PC-3 (cell line): Measurements from ENCODE around the gene S100A16.

Experiments
- EZH2phosphoT487 ChIP-seq: fragments of 300-600 bp; sonication (generic); IDR thresholded peaks from 2 replicates; pipeline ENCODE4 v1.6.1; 2018; ENCODE audit warnings: mild to moderate bottlenecking, antibody characterized with exemption, low read length, borderline replicate concordance
- TF ChIP-seq, protein P1 (sequence below): fragments of 300-600 bp; sonication (generic); conservative IDR thresholded peaks from 2 replicates; pipeline ENCODE4 v1.5.1; 2017; ENCODE audit warnings: antibody characterized with exemption, low read depth, mild to moderate bottlenecking, low read length

DNA sequence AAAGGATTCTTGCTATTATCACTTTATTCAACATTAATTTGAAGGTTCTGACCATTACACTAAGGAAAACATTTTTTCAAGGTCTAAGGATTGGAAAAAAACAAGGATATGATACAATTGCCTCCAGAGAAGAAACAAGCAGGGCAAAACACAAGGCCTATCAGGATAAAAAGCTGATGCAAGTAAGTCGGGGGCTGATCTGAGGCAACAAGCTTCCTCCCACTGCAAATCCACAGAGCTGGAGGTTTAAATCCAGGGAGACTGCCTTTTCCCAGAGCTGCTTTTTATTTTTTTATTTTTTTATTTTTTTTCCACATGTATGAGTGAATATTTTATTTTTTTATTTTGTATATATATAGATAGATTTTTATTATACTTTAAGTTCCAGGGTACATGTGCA is 27.9 kb downstream of the S100A16 start:
- TF ChIP-seq, protein P1, sequence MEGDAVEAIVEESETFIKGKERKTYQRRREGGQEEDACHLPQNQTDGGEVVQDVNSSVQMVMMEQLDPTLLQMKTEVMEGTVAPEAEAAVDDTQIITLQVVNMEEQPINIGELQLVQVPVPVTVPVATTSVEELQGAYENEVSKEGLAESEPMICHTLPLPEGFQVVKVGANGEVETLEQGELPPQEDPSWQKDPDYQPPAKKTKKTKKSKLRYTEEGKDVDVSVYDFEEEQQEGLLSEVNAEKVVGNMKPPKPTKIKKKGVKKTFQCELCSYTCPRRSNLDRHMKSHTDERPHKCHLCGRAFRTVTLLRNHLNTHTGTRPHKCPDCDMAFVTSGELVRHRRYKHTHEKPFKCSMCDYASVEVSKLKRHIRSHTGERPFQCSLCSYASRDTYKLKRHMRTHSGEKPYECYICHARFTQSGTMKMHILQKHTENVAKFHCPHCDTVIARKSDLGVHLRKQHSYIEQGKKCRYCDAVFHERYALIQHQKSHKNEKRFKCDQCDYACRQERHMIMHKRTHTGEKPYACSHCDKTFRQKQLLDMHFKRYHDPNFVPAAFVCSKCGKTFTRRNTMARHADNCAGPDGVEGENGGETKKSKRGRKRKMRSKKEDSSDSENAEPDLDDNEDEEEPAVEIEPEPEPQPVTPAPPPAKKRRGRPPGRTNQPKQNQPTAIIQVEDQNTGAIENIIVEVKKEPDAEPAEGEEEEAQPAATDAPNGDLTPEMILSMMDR = no peak
- TF ChIP-seq EZH2phosphoT487 = no peak
